ENCODE measurements around the gene NTM.
"Not testable (repeated sequence)": the region's sequence is repeated elsewhere in the genome, so short reads cannot be mapped to it uniquely, and the experiment has no call there.

Gene NTM

GRCh38 chr11:131910178-131910522 lies 539.7 kb downstream of the NTM start:
- Histone ChIP-seq H3K9ac (ENCODE audit: insufficient read length) (no peak overlapping the region), H3K36me3 (ENCODE audit: insufficient read depth, low read length) (no peaks in the 10 kb centered on the region), H3K9me3 (ENCODE audit: low read depth, low read length) (no peaks in the 10 kb centered on the region), H3K27ac (no peak overlapping the region), H3K4me3 (no peak overlapping the region)
- no peak for DNase-seq (ENCODE audit: low read depth, low spot score)
- TF ChIP-seq EZH2 (IDR thresholded peaks at IDR 0.05) (no peak), POLR2AphosphoS5 (IDR thresholded peaks at IDR 0.05; ENCODE audit: borderline replicate concordance, low read depth, low read length) (no peak), FOXP2 (optimal IDR thresholded peaks at IDR 0.05; ENCODE audit: control extremely low read depth, extremely low read length, insufficient read depth) (no peak)

DNA sequence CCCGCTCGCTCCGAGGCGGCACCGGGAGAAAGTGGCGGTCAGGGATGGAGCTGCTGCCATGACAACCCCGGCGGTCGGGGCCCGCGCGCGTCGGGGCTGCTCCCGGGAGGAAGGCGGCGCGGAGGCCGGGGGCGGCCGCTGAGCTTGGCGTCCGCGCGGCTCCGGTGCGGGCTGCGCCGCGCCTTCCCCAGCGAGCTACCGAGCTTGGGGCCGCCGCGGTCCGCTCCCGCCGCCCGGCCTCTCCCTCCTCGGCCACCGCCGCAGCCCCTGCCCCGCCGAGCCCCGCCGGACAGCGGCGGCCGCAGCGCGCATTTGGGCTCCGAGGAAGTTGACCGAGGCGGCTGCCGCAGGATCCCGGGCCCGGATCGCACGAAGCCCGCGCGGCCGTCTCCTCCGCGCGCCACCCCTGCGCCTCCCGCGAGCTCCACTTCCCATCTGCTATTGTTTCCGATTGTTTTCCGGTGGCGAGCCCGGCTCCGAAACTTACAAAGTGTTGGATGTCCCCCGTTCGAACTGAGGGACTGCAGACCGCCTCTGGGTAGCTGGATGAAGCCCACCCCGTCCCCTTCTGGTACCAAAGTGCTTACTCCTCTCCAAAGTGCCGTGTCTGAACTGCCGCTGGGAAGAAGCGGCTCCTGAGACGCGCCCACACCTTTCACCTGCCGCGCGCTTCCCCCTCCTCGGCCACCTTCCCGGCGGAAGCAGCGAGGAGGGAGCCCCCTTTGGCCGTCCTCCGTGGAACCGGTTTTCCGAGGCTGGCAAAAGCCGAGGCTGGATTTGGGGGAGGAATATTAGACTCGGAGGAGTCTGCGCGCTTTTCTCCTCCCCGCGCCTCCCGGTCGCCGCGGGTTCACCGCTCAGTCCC lies 540.3 kb downstream of the NTM start:
- Histone ChIP-seq H3K36me3 (ENCODE audit: insufficient read depth, low read length) (no peaks in the 10 kb centered on the region), H3K4me3 (peak overlapping the region; percentile 33; the same call in 1 of the 2 replicates), H3K9me3 (ENCODE audit: low read depth, low read length) (no peaks in the 10 kb centered on the region), H3K27ac (no peak overlapping the region), H3K9ac (ENCODE audit: insufficient read length) (no peak overlapping the region)
- no peak for DNase-seq (ENCODE audit: low read depth, low spot score)
- no peak for TF ChIP-seq EZH2 (IDR thresholded peaks at IDR 0.05)
- no peak for TF ChIP-seq POLR2AphosphoS5 (IDR thresholded peaks at IDR 0.05; ENCODE audit: borderline replicate concordance, low read depth, low read length)
- TF ChIP-seq FOXP2 (optimal IDR thresholded peaks at IDR 0.05; ENCODE audit: control extremely low read depth, extremely low read length, insufficient read depth) = no peak

DNA sequence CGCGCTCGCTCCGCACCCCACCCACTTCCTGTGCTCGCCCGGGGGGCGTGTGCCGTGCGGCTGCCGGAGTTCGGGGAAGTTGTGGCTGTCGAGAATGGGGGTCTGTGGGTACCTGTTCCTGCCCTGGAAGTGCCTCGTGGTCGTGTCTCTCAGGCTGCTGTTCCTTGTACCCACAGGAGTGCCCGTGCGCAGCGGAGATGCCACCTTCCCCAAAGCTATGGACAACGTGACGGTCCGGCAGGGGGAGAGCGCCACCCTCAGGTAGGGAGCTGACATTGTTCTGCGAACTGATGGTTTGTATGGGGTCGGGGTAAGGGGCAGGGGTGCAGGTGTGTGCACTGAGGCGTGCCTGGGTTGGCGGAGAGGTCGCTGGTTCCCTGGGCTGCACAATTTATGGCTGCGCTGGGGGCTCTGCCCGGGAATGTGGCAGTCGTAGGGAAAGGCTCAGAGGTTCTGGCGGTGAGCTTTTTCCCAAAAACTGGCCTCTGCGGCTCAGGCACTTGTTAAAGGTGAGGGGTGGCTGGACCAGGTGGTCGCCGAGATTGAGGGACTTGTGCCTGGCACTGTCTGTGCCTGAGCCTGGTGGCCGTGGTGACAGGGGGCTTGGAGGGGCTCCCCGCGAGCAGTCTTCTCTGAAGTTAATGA lies 541.1 kb downstream of the NTM start:
- not testable (repeated sequence) for H3K9me3 ChIP-seq (ENCODE audit: low read depth, low read length); H3K36me3 ChIP-seq (ENCODE audit: insufficient read depth, low read length); H3K27ac ChIP-seq; DNase-seq (ENCODE audit: low read depth, low spot score); H3K9ac ChIP-seq (ENCODE audit: insufficient read length)
- H3K4me3 ChIP-seq = peak overlapping the region; percentile 33; the same call in 1 of the 2 replicates

DNA sequence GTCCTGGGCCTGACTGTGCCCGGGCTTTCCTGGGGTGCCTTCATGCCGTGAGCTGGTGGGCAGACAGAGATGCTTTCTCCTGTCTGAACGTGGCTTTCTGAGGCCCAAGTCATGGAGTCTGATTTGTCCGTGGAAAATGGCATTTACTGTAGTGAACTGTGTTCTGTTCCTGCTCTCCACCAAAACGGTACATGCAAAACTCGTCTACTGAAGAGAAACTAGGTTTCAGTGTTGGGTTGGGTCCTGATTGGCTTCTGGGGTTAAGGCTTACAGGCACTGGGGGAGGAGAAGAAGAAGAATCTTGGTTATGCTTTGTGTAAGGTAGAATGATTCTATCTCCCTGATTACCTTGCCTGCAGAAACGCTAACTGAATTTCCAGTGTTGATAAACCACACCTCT lies 541.7 kb downstream of the NTM start:
- no peak overlapping the region for H3K9ac ChIP-seq (ENCODE audit: insufficient read length)
- DNase-seq (ENCODE audit: low read depth, low spot score) = no peak
- no peaks in the 10 kb centered on the region for H3K36me3 ChIP-seq (ENCODE audit: insufficient read depth, low read length)
- TF ChIP-seq FOXP2 (optimal IDR thresholded peaks at IDR 0.05; ENCODE audit: control extremely low read depth, extremely low read length, insufficient read depth) = no peak
- TF ChIP-seq EZH2 (IDR thresholded peaks at IDR 0.05) = no peak
- no peak for TF ChIP-seq POLR2AphosphoS5 (IDR thresholded peaks at IDR 0.05; ENCODE audit: borderline replicate concordance, low read depth, low read length)
- no peak overlapping the region for H3K4me3 ChIP-seq
- no peak overlapping the region for H3K27ac ChIP-seq
- no peaks in the 10 kb centered on the region for H3K9me3 ChIP-seq (ENCODE audit: low read depth, low read length)

- H3K9ac ChIP-seq (ENCODE audit: insufficient read length) = no peak overlapping the region
- no peak overlapping the region for H3K27ac ChIP-seq
- TF ChIP-seq POLR2AphosphoS5 (IDR thresholded peaks at IDR 0.05; ENCODE audit: borderline replicate concordance, low read depth, low read length) (no peak), EZH2 (IDR thresholded peaks at IDR 0.05) (no peak), FOXP2 (optimal IDR thresholded peaks at IDR 0.05; ENCODE audit: control extremely low read depth, extremely low read length, insufficient read depth) (no peak)
- no peaks in the 10 kb centered on the region for H3K36me3 ChIP-seq (ENCODE audit: insufficient read depth, low read length)
- DNase-seq (ENCODE audit: low read depth, low spot score) = no peak
- no peaks in the 10 kb centered on the region for H3K9me3 ChIP-seq (ENCODE audit: low read depth, low read length)
- H3K4me3 ChIP-seq = no peak overlapping the region
Observed at GRCh38 chr11:131913267-131913666, 542.9 kb downstream of the NTM start.

GRCh38 chr11:131914361-131914774 lies 544.0 kb downstream of the NTM start:
- no peak for TF ChIP-seq FOXP2 (optimal IDR thresholded peaks at IDR 0.05; ENCODE audit: control extremely low read depth, extremely low read length, insufficient read depth)
- no peak for TF ChIP-seq EZH2 (IDR thresholded peaks at IDR 0.05)
- TF ChIP-seq POLR2AphosphoS5 (IDR thresholded peaks at IDR 0.05; ENCODE audit: borderline replicate concordance, low read depth, low read length) = no peak

DNA sequence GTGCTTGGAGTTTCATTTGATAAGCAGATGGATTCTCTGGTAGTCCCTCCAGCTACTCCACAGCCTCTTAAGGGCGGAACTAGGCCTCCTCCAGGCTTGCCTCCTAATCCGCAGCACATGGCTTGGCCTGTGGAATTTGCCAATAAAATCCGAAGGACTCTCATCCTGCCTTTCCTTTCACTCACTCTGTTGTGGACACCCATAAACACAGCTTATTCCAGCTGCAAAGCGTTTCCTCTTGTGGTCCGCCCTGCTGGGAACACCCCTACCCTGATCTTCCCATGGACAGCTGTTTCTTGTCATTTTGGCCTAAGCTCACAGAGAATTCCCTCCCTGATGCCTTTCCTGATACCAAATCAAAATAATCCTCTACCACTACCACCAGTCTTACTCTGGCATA lies 546.2 kb downstream of the NTM start:
- H3K9me3 ChIP-seq (ENCODE audit: low read depth, low read length) = no peaks in the 10 kb centered on the region
- DNase-seq (ENCODE audit: low read depth, low spot score) = no peak
- H3K27ac ChIP-seq = no peak overlapping the region
- H3K4me3 ChIP-seq = no peak overlapping the region
- H3K9ac ChIP-seq (ENCODE audit: insufficient read length) = no peak overlapping the region
- TF ChIP-seq FOXP2 (optimal IDR thresholded peaks at IDR 0.05; ENCODE audit: control extremely low read depth, extremely low read length, insufficient read depth) = no peak
- no peak for TF ChIP-seq POLR2AphosphoS5 (IDR thresholded peaks at IDR 0.05; ENCODE audit: borderline replicate concordance, low read depth, low read length)
- no peak for TF ChIP-seq EZH2 (IDR thresholded peaks at IDR 0.05)
- H3K36me3 ChIP-seq (ENCODE audit: insufficient read depth, low read length) = no peaks in the 10 kb centered on the region

More at GRCh38 chr11:131914361-131914774, 544.0 kb downstream of the NTM start:
- no peak overlapping the region for H3K4me3 ChIP-seq
- no peaks in the 10 kb centered on the region for H3K36me3 ChIP-seq (ENCODE audit: insufficient read depth, low read length)
- no peak overlapping the region for H3K27ac ChIP-seq
- H3K9ac ChIP-seq (ENCODE audit: insufficient read length) = no peak overlapping the region
- no peak for DNase-seq (ENCODE audit: low read depth, low spot score)
- H3K9me3 ChIP-seq (ENCODE audit: low read depth, low read length) = no peaks in the 10 kb centered on the region

DNA sequence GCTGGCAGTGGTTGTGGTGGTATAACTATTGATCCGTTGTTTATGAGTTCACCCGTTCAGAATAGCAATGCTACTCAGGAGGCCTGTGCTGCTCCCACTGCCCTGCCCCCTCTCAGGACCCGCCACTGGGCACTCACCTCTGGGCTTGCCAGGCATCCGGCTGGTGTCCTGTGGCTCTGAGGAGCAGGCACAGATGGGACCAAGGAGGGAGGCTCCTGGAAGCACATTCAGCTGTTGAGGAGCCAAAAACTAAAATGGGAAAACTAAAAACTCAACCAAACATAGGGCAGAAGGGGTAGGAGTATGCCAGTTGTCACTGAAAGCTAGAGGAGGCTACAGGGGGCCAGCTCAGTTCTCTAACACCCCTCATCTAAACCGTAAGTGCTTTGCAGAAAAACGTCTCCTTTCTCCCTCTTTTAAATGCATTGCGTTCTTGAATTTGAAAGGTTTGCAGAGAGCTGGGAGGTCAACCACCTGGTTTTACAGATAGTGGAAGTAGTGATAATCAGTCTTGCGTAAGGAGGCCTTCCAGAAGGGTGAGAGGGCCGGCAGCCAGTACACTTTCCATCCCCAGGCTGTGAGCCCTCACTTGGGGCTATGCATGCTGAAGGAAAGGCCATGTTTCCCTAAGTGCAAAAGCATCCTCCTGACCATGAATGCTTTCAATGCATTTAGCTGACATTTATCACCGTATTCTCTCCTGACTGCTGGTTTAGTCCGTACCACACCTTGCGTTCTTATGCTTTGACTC lies 547.4 kb downstream of the NTM start:
- H3K36me3 ChIP-seq (ENCODE audit: insufficient read depth, low read length) = no peaks in the 10 kb centered on the region
- no peaks in the 10 kb centered on the region for H3K9me3 ChIP-seq (ENCODE audit: low read depth, low read length)
- TF ChIP-seq POLR2AphosphoS5 (IDR thresholded peaks at IDR 0.05; ENCODE audit: borderline replicate concordance, low read depth, low read length) = no peak
- no peak for TF ChIP-seq EZH2 (IDR thresholded peaks at IDR 0.05)
- no peak for TF ChIP-seq FOXP2 (optimal IDR thresholded peaks at IDR 0.05; ENCODE audit: control extremely low read depth, extremely low read length, insufficient read depth)
- no peak overlapping the region for H3K27ac ChIP-seq
- DNase-seq (ENCODE audit: low read depth, low spot score) = no peak
- H3K9ac ChIP-seq (ENCODE audit: insufficient read length) = no peak overlapping the region
- no peak overlapping the region for H3K4me3 ChIP-seq
